ENCODE results near the gene KDM5C.
"Not testable (repeated sequence)": the region's sequence is repeated elsewhere in the genome, so short reads cannot be mapped to it uniquely, and the experiment has no call there.

Gene KDM5C

GRCh38 chrX:53188763-53189162 lies 36.2 kb downstream of the KDM5C start:
- no peak for DNase-seq

GRCh38 chrX:53186351-53186750 lies 38.7 kb downstream of the KDM5C start:
- peak; percentile 37 for DNase-seq

GRCh38 chrX:53184836-53185235 lies 40.2 kb downstream of the KDM5C start:
- peak; percentile 68 for DNase-seq

- DNase-seq = no peak
Observed at GRCh38 chrX:53171356-53171755, 53.7 kb downstream of the KDM5C start.

- DNase-seq = no peak
Observed at GRCh38 chrX:53166103-53166502, 58.9 kb downstream of the KDM5C start.

GRCh38 chrX:53164566-53164965 lies 60.4 kb downstream of the KDM5C start:
- not testable (repeated sequence) for DNase-seq

- DNase-seq = no peak
Observed at GRCh38 chrX:53163436-53163835, 61.6 kb downstream of the KDM5C start.

- no peak for DNase-seq
Observed at GRCh38 chrX:53160297-53160983, 64.6 kb downstream of the KDM5C start.

GRCh38 chrX:53159184-53159583 lies 65.8 kb downstream of the KDM5C start:
- DNase-seq = no peak

- DNase-seq = no peak
Observed at GRCh38 chrX:53156207-53156596, 68.8 kb downstream of the KDM5C start.

GRCh38 chrX:53155512-53156206 lies 69.3 kb downstream of the KDM5C start:
- DNase-seq = no peak

GRCh38 chrX:53153581-53153980 lies 71.4 kb downstream of the KDM5C start:
- no peak for DNase-seq

Measured in EL (cell line).